Tibial nerve (tissue), 4 donors: Measurements from ENCODE around the gene NBAS. TPM values are rescaled to one million over a fixed set of nuclear protein-coding genes. Genes with fewer than 3 reads are reported as not detected.
"Not testable (repeated sequence)": the region's sequence is repeated elsewhere in the genome, so short reads cannot be mapped to it uniquely, and the experiment has no call there.

Source experiments
- DNase-seq, 2 donors: peaks; one replicate each; pipeline ENCODE4 v3.0.0-alpha.2; 2019; ENCODE audit warnings: low spot score in 2 of 2
- H3K27ac ChIP-seq, 4 donors: fragments of 200-600 bp; sonication (generic) in 3 of 4; one replicate each; pipeline ENCODE4 v1.5.1; 2017 to 2019; ENCODE audit warnings: mild to moderate bottlenecking in 1 of 4
- H3K27me3 ChIP-seq, 2 donors: fragments of 200-600 bp; sonication (generic) in 1 of 2; one replicate each; pipeline versions ENCODE4 v1.5.1 to v1.6.0; 2017 to 2019
- H3K36me3 ChIP-seq, 3 donors: fragments of 200-600 bp; sonication (generic); one replicate each; pipeline ENCODE4 v1.5.1; 2018 to 2019
- H3K4me1 ChIP-seq, 4 donors: fragments of 200-600 bp; sonication (generic) in 3 of 4; one replicate each; pipeline ENCODE4 v1.5.1; 2017 to 2019
- H3K4me3 ChIP-seq, 4 donors: fragments of 200-600 bp; sonication (generic) in 3 of 4; one replicate each; pipeline ENCODE4 v1.5.1; 2017 to 2019; ENCODE audit warnings: mild to moderate bottlenecking in 1 of 4, moderate library complexity in 1 of 4
- H3K9me3 ChIP-seq, 4 donors: fragments of 200-600 bp; sonication (generic) in 3 of 4; one replicate each; pipeline ENCODE4 v1.5.1; 2017 to 2019
- CTCF ChIP-seq, 5 experiments: fragments of 200-600 bp in 3 of 5; fragments of 450-650 bp in 2 of 5; sonication (generic) in 3 of 5; IDR thresholded peaks; one replicate each; pipeline ENCODE4 v1.5.1; 2016 to 2019; ENCODE audit warnings: antibody characterized with exemption in 5 of 5, mild to moderate bottlenecking in 3 of 5, moderate library complexity in 2 of 5
- EP300 ChIP-seq, 2 donors: sonication (generic); formaldehyde crosslinking; IDR thresholded peaks; one replicate each; pipeline ENCODE4 v1.6.1; 2017; ENCODE audit warnings: antibody characterized with exemption in 2 of 2, mild to moderate bottlenecking in 1 of 2
- POLR2A ChIP-seq, 2 donors: fragments of 450-650 bp; IDR thresholded peaks; one replicate each; pipeline ENCODE4 v1.6.1; 2017; ENCODE audit warnings: antibody characterized with exemption in 2 of 2, mild to moderate bottlenecking in 2 of 2, moderate library complexity in 2 of 2
- WGBS, 2 donors: methylation state at CpG; one replicate each; pipeline ENCODE4 v1.1.5; 2018; 5-methylcytosine and 5-hydroxymethylcytosine counted together
- total RNA-seq, 4 donors: library from RNA; depleted of rRNA; stranded (reverse); fragments of >200 nt; gene quantifications; one replicate each; pipeline ENCODE4 v1.1.0, GENCODE V29; 2016

The NBAS gene
- total RNA-seq, 4 donors from 2014 or later = 49.0 to 59.1 (median 55.1) TPM

- DNase-seq = no peak
- Histone ChIP-seq H3K27me3 (no peaks in the 10 kb centered on the region), H3K27ac (no peak overlapping the region), H3K4me3 (no peak overlapping the region), H3K9me3 (no peaks in the 10 kb centered on the region), H3K4me1 (no peaks in the 10 kb centered on the region), H3K36me3 (peaks cover 0 to 36% (median 0%) of the 10 kb centered on the region in 3 donors)
- 62 to 63% methylated on average over 2 of the region's 2 CpGs for WGBS, 2 donors
- TF ChIP-seq EP300 (IDR thresholded peaks at IDR 0.05) (no peak), POLR2A (IDR thresholded peaks at IDR 0.05) (no peak), CTCF (IDR thresholded peaks at IDR 0.05) (no peak)
Observed at GRCh38 chr2:15521641-15522181, 39.4 kb downstream of the NBAS start.

DNA sequence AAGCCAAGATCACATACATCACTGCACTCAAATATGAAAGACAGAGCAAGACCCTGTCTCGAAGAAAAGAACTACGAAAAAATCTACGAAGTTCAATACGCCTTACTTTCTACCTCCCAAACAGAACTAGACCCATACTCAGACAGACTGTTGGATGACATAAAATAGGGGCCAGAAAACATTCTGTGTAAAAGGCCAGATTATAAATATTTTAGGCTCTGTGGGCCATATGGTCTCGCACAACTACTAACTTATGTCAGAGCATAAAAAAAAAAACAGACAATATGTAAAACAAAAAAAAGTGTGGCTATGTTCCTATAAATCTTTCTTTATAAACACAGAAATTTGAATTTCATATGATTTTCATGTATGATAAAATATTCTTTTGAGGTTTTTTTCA, 40.8 kb downstream of the NBAS start:
- TF ChIP-seq EP300 (IDR thresholded peaks at IDR 0.05) (no peak), CTCF (IDR thresholded peaks at IDR 0.05) (no peak), POLR2A (IDR thresholded peaks at IDR 0.05) (no peak)
- no peak for DNase-seq
- Histone ChIP-seq H3K4me1 (no peaks in the 10 kb centered on the region), H3K27ac (no peak overlapping the region), H3K27me3 (no peaks in the 10 kb centered on the region), H3K36me3 (peaks cover 0 to 33% (median 0%) of the 10 kb centered on the region in 3 donors), H3K9me3 (no peaks in the 10 kb centered on the region), H3K4me3 (no peak overlapping the region)
- WGBS, 2 donors = 94 to 98% methylated on average over 5 of the region's 5 CpGs

DNA sequence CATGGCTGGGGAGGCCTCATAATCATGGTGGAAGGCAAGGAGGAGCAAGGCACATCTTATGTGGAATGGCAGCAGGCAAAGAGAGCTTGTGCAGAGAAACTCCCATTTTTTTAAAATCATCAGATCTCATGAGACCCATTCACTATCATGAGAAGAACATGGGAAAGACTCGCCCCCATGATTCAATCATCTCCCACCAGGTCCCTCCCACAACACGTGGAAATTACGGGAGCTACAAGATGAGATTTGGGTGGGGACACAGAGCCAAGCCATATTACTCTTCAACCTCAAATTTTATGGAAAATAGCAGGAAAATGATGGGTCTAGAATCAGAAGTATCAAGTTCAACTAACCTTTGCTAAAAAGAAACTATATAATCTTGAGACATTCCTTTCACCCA, 42.4 kb downstream of the NBAS start:
- not testable (repeated sequence) for H3K4me1 ChIP-seq, H3K27me3 ChIP-seq, H3K9me3 ChIP-seq, DNase-seq, H3K27ac ChIP-seq, H3K4me3 ChIP-seq
- peaks cover 0 to 20% (median 2%) of the 10 kb centered on the region in 3 donors for H3K36me3 ChIP-seq
- WGBS, 2 donors = 95 to 99% methylated on average over 3 of the region's 3 CpGs

DNA sequence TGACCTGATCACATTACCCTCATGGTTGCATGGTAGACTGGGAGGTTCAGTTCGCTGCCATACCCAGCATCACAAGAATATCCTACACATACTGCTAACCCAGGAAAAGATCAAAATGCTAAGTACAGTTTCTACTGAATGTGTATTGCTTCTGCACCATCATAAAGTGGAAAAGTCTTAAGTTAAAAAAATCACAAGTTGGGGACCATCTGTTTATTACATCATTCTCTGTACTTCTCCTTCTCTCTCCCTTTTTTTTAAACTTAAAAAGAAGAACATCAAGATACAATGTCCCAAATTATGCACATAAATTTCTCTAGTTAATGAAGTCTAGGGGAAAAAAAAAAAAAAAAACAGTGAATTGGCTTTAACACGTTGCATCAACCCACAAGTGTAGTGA, 43.3 kb downstream of the NBAS start:
- no peak overlapping the region for H3K4me3 ChIP-seq
- 72 to 75% methylated on average over 2 of the region's 2 CpGs for WGBS, 2 donors
- H3K4me1 ChIP-seq = no peaks in the 10 kb centered on the region
- peaks cover 0 to 21% (median 2%) of the 10 kb centered on the region in 3 donors for H3K36me3 ChIP-seq
- TF ChIP-seq EP300 (IDR thresholded peaks at IDR 0.05) (no peak), CTCF (IDR thresholded peaks at IDR 0.05) (no peak), POLR2A (IDR thresholded peaks at IDR 0.05) (no peak)
- no peaks in the 10 kb centered on the region for H3K27me3 ChIP-seq
- no peaks in the 10 kb centered on the region for H3K9me3 ChIP-seq
- H3K27ac ChIP-seq = no peak overlapping the region
- no peak for DNase-seq

- DNase-seq = no peak
- H3K4me1 ChIP-seq = no peaks in the 10 kb centered on the region
- H3K27ac ChIP-seq = no peak overlapping the region
- TF ChIP-seq EP300 (IDR thresholded peaks at IDR 0.05) (no peak), CTCF (IDR thresholded peaks at IDR 0.05) (no peak), POLR2A (IDR thresholded peaks at IDR 0.05) (no peak)
- no peak overlapping the region for H3K4me3 ChIP-seq
- H3K9me3 ChIP-seq = no peaks in the 10 kb centered on the region
- peaks cover 0 to 61% (median 4%) of the 10 kb centered on the region in 3 donors for H3K36me3 ChIP-seq
- no peaks in the 10 kb centered on the region for H3K27me3 ChIP-seq
- WGBS, 2 donors = 96 to 100% methylated on average over 1 of the region's 1 CpG
Observed at GRCh38 chr2:15511686-15512085, 49.4 kb downstream of the NBAS start.

DNA sequence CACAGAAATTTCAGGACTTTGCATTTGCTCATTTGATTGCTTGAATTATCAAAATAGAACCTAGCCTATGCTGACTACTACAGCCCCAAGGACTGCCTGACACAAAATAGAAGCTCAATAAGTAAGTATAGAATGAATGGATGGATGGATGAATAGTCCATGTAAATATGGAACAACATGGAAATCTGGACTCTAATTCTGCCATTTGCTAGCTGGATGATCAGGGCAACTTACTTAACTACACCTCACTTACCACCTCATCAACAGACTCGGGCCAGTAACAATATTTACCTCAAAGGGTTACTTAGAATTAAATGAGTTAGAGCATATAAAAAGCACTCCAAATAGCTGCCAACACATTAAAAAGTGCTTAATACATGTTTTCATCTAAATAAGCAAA, 50.6 kb downstream of the NBAS start:
- H3K27me3 ChIP-seq = no peaks in the 10 kb centered on the region
- WGBS, 2 donors = 87 to 100% methylated on average over 1 of the region's 1 CpG
- DNase-seq = no peak
- H3K36me3 ChIP-seq = peaks cover 0 to 57% (median 4%) of the 10 kb centered on the region in 3 donors
- no peaks in the 10 kb centered on the region for H3K4me1 ChIP-seq
- no peak overlapping the region for H3K4me3 ChIP-seq
- TF ChIP-seq CTCF (IDR thresholded peaks at IDR 0.05) = no peak
- no peak for TF ChIP-seq POLR2A (IDR thresholded peaks at IDR 0.05)
- TF ChIP-seq EP300 (IDR thresholded peaks at IDR 0.05) = no peak
- no peak overlapping the region for H3K27ac ChIP-seq
- H3K9me3 ChIP-seq = no peaks in the 10 kb centered on the region
